SJCRH30 (cell line): Measurements from ENCODE around the gene MPRIP. TPM values are rescaled to one million over a fixed set of nuclear protein-coding genes. Genes with fewer than 3 reads are reported as not detected.

Experiments
- DNase-seq, 2 experiments: peaks; one replicate each; pipeline ENCODE4 v3.0.0-alpha.2; 2015 to 2020
- H3K27ac ChIP-seq: fragments of 250-450 bp; sonication (Bioruptor Pico); 2 replicates; pipeline ENCODE4 v1.5.1; 2020; ENCODE audit warnings: mild to moderate bottlenecking, moderate library complexity
- H3K27me3 ChIP-seq: fragments of 250-450 bp; sonication (Bioruptor Pico); 2 replicates; pipeline ENCODE4 v1.5.1; 2020; ENCODE audit warnings: mild to moderate bottlenecking, moderate library complexity
- H3K36me3 ChIP-seq: fragments of 250-450 bp; sonication (Bioruptor Pico); 2 replicates; pipeline ENCODE4 v1.5.1; 2020; ENCODE audit warnings: mild to moderate bottlenecking, moderate library complexity
- H3K4me1 ChIP-seq: fragments of 250-450 bp; sonication (Bioruptor Pico); 2 replicates; pipeline ENCODE4 v1.5.1; 2020; ENCODE audit warnings: mild to moderate bottlenecking, moderate library complexity
- H3K4me3 ChIP-seq: fragments of 250-450 bp; sonication (Bioruptor Pico); 2 replicates; pipeline ENCODE4 v1.5.1; 2020; ENCODE audit warnings: mild to moderate bottlenecking, moderate library complexity
- H3K9me3 ChIP-seq: fragments of 250-450 bp; sonication (Bioruptor Pico); replicated peaks from 2 replicates; pipeline ENCODE4 v1.5.1; 2020; ENCODE audit warnings: mild to moderate bottlenecking, moderate library complexity
- total RNA-seq: library from RNA; depleted of rRNA; stranded (reverse); fragments of >200 nt; shearing (Covaris generic); gene quantifications from 2 replicates; pipeline ENCODE4 v1.2.3, GENCODE V29; 2014

MPRIP gene
- total RNA-seq, 1 experiment from 2014 or later: 312 TPM

DNA sequence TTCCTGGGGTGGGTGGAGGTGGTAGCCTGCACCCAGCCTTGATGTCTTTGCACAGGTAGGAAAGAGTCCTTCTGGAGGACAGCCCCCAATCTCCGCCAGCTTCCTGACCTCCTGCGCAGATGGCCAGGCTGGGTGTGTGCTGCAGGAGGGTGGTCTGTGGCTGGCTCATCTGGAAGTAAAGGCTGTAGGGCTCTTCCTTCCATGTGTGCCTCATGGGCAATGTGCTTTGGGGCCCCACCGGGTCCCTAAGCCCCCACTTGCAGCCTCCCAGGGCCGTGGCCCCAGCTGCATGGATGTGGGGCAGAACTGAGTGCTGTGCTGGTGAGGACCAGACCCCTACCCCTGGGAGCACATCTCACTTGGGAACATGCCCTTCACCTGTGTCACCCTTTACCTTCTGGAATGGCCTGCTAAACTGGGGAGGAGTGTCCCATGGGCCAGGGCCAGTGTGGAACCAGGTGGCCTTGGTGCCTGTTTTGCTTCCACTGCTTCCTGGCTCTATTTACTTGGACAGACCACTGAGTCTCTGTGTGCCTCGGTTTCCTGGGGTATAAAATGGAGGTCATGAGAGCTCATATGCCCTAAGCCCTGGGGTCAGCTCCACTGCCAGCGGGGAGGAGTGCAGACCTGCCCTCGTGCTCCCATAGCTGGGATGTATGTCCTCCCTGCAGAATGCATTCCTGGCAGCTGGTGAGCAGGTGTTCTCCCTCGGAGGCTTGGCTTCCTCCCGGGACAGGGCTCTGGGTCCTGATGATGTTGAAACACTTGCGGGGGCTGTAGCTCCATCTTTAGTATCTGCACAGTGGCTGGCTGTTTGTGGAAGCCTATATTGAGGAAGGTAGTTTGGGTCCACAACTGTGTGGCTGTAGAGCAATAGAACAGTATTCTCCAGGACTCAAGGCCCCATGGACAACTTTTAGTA, 18.0 kb downstream of the MPRIP start:
- H3K4me3 ChIP-seq: no peak overlapping the region
- no peak for DNase-seq
- peaks cover 29% of the 10 kb centered on the region; the same call in 1 of the 2 replicates for H3K36me3 ChIP-seq
- H3K9me3 ChIP-seq: no peaks in the 10 kb centered on the region
- H3K27ac ChIP-seq: no peak overlapping the region
- H3K4me1 ChIP-seq: peaks cover 20% of the 10 kb centered on the region
- no peaks in the 10 kb centered on the region for H3K27me3 ChIP-seq

DNA sequence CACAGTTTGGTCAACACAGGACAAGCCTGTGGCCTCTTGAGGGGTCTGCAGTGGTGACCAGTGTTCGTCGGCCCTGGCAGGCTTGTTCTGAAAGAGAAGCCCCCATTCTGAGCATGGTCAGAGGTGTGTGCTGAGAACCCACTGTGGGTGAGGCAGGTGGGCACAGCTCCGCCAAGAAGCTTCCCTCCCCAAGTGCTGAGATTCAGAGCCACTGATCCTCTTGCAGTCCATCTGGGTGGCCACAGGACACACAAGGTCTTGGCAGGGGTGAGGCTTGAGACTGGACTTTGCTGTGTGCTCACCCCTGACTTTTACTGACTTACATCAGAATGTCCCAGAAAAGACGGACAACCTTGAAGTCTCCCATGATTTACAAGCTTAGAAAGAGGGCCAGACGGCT, 18.7 kb downstream of the MPRIP start:
- Histone ChIP-seq H3K27me3 (no peaks in the 10 kb centered on the region), H3K9me3 (no peaks in the 10 kb centered on the region), H3K4me1 (peaks cover 20% of the 10 kb centered on the region), H3K36me3 (peaks cover 29% of the 10 kb centered on the region; the same call in 1 of the 2 replicates), H3K27ac (no peak overlapping the region), H3K4me3 (no peak overlapping the region)
- DNase-seq: no peak

DNA sequence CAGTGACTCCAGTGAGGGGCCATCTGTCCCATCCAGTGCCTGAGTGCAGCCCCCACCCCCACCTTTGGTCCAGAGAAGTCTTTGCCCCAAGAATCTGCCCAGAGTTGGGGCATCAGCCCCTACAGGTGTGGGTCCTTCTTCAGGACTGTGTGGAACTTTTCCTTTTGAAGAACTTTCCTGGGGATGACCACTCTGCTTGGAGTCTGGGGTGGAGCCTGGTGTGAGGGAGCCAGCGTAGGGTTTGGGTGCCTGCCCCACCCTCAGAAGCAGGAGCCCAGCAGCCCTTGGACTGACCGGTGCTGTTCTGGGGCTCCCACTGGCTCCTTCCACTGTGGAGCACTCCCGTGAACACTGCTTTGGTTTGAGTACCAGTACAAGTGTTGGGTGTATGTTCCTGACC, 19.3 kb downstream of the MPRIP start:
- Histone ChIP-seq H3K9me3 (no peaks in the 10 kb centered on the region), H3K27ac (no peak overlapping the region), H3K27me3 (no peaks in the 10 kb centered on the region), H3K4me1 (peaks cover 20% of the 10 kb centered on the region), H3K4me3 (no peak overlapping the region), H3K36me3 (peaks cover 29% of the 10 kb centered on the region; the same call in 1 of the 2 replicates)
- DNase-seq: no peak

DNA sequence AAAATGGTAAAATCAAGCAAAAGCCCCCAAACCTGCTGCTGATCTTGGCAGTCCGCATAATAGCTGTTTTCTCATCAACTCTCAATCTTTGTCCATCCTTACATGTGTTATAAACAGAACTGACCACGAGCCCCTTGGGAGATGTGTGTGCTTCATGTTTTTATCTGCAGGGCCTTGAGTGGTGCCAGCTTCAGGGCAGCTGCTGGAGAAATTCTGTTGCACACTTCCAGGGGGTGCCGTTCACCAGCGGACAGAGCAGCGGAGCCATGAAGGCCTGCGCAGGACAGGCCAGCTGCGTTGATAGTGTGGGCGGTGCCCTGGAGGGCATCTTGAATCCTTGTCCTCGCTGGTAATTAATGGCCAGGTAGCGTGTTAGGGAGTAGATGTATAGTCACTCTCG, 20.1 kb downstream of the MPRIP start:
- no peaks in the 10 kb centered on the region for H3K9me3 ChIP-seq
- peak; percentile 71 to 77 for DNase-seq
- H3K27me3 ChIP-seq: no peaks in the 10 kb centered on the region
- H3K4me1 ChIP-seq: peaks cover 23% of the 10 kb centered on the region
- no peak overlapping the region for H3K27ac ChIP-seq
- H3K36me3 ChIP-seq: peaks cover 23% of the 10 kb centered on the region; the same call in 1 of the 2 replicates
- no peak overlapping the region for H3K4me3 ChIP-seq

DNA sequence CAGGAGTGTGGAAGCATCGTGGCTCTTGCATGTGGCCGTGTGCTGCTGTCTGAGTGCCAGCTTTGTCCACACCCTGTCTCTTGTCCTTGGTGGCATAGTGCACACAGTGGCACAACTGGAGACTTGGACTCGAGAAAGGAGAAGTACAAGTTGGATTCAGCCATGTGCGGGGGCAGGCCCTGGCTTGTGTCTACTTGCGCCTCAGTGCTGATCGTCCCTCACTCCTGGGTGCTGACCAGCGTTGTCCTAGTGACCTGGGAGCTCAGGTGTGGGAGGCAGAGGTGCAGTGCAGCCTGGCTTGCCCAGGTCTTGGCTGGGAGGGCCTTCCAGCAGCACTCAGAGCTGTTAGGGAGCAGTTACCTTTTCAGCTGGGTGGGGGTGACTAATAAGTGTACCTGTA, 20.6 kb downstream of the MPRIP start:
- Histone ChIP-seq H3K9me3 (no peaks in the 10 kb centered on the region), H3K27ac (no peak overlapping the region), H3K36me3 (peaks cover 18% of the 10 kb centered on the region; the same call in 1 of the 2 replicates), H3K4me3 (no peak overlapping the region), H3K27me3 (no peaks in the 10 kb centered on the region), H3K4me1 (peaks cover 24% of the 10 kb centered on the region)
- no peak for DNase-seq

DNA sequence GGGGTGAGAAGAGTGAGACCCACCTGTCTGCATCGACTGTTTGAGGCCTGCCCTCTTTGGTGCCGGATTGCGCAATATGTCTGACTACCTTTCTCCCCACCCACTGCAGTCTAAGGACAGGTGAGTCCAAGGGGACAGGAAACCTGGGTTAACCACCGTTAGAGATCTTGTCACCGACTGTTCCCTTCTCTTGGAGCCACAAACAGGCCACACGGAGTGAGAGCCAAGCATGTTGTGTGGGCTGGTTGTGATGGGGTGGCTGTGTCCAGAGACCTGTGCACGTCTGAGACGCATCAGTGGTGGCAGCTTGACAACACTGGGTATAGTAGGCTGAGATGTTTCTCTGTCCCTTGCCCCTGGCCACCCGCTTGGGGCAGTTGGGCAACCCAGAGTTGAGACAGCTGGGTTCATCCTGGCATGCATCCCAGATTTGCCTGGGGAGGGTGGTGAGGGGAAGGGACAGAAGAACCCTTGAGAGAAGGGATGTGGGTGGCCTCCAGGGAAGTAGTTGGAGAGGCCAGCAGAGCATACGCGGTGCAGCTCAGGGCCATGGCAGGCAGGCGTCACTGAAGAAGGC, 21.4 kb downstream of the MPRIP start:
- peaks cover 14% of the 10 kb centered on the region; the same call in 1 of the 2 replicates for H3K36me3 ChIP-seq
- peak; percentile 88 to 90 for DNase-seq
- H3K9me3 ChIP-seq: no peaks in the 10 kb centered on the region
- H3K27me3 ChIP-seq: no peaks in the 10 kb centered on the region
- H3K4me1 ChIP-seq: peaks cover 24% of the 10 kb centered on the region
- H3K4me3 ChIP-seq: no peak overlapping the region
- no peak overlapping the region for H3K27ac ChIP-seq

DNA sequence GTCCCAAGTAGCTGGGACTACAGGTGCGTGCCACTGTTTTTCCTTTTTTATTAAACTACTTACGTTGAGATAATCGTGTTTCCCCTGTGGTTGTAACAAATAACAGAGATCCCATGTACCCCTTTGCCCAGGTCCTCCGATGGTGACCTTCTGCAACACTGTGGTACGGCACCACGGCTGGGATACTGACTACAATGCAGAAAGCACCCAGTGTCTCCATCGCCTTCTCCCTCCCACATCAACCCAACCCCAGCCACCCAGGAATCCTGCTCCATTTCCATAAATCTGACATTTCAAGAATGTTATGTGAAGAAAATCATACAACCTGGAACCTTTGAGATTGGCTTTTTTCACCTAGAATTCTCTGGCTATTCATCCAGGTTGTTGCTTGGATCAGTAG, 22.1 kb downstream of the MPRIP start:
- no peak for DNase-seq
- peaks cover 10% of the 10 kb centered on the region; the same call in 1 of the 2 replicates for H3K36me3 ChIP-seq
- H3K4me3 ChIP-seq: no peak overlapping the region
- H3K27ac ChIP-seq: no peak overlapping the region
- H3K9me3 ChIP-seq: 0 out of 2 replicates have a peak, but pooled peaks cover 3% of the 10 kb centered on the region
- H3K27me3 ChIP-seq: no peaks in the 10 kb centered on the region
- H3K4me1 ChIP-seq: peaks cover 24% of the 10 kb centered on the region

DNA sequence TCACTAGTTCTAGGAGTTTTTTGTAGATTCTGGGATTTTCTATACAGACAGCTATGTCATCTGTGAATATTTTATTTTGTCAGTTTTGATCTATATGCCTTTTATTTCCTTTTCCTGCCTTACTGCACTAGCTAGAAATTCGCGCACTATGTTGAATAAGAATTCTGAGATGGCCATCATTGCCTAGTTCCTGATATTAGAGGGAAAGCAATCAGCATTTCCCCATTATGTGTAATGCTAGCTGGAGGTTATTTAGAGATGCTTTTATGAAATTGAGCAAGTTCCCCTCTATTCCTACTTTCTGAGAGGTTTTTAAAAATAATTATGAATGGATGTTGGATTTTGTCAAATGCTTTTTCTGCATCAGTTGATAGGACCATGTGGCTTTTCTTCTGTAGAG, 23.8 kb downstream of the MPRIP start:
- no peaks in the 10 kb centered on the region for H3K27me3 ChIP-seq
- peaks cover 24% of the 10 kb centered on the region for H3K36me3 ChIP-seq
- no peak overlapping the region for H3K4me3 ChIP-seq
- H3K27ac ChIP-seq: no peak overlapping the region
- DNase-seq: no peak
- H3K9me3 ChIP-seq: peaks cover 16% of the 10 kb centered on the region
- peaks cover 24% of the 10 kb centered on the region for H3K4me1 ChIP-seq

DNA sequence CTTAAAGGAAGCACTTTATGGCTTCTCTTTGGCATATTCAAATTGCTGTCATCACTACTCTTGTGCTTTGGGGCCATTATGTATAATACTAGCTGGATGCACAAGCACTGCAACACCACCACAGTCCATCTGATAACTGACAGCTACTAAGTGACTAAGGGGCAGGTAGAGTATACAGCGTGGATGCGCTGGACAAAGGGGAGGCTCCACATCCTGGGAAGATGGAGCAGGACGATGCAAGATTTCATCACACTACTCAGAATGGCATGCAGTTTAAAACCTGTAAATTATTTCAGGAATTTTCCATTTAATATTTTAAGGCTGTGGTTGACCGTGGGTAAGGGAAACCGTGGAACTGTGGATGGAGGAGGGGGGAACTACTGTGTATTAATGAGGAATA, 25.0 kb downstream of the MPRIP start:
- no peaks in the 10 kb centered on the region for H3K27me3 ChIP-seq
- peaks cover 16% of the 10 kb centered on the region for H3K9me3 ChIP-seq
- H3K4me1 ChIP-seq: peaks cover 20% of the 10 kb centered on the region
- H3K4me3 ChIP-seq: no peak overlapping the region
- DNase-seq: no peak
- peaks cover 32% of the 10 kb centered on the region for H3K36me3 ChIP-seq
- no peak overlapping the region for H3K27ac ChIP-seq

DNA sequence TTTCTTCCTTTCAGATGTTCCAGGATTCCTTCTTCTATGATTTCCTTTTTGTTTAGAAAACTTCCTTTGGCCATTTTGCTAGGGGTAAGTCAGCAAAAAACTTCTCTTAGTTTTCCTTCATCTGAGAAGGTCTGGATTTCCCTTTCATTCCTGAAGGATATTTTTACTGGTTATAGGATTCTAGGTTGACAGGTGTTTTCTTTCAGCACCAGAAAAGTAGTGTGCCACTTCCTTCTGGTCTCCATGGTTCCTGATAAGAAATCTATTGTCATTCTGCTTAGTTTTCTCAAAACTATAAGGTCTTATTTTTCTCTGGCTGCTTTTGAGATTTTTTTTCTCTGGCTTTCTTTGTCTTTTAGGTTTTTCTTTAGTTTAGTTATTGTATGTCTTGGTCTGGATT, 27.6 kb downstream of the MPRIP start:
- Histone ChIP-seq H3K27ac (no peak overlapping the region), H3K36me3 (peaks cover 34% of the 10 kb centered on the region), H3K4me1 (peaks cover 14% of the 10 kb centered on the region), H3K27me3 (no peaks in the 10 kb centered on the region), H3K9me3 (peaks cover 16% of the 10 kb centered on the region), H3K4me3 (no peak overlapping the region)
- no peak for DNase-seq

DNA sequence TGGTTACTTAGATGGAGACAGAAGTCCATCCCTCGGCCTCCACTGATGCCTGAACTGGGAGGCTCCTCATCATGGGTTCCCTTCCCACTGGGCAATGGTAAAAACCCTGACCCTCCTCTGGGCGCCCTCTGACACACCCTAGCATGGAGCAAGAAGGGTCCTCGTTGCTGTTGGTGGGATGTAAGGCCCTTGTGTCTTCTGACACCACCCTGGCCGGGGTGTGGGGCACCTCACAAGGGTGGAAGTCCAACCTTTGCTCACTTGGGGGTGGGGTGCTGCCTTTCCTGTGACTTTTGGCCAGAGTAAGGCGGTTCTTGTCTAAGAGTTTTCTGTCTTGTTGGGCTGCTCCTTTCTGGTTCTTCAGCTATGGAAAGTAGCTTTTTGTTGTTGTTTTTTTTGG, 28.7 kb downstream of the MPRIP start:
- Histone ChIP-seq H3K4me3 (no peak overlapping the region), H3K9me3 (peaks cover 16% of the 10 kb centered on the region), H3K36me3 (peaks cover 36% of the 10 kb centered on the region), H3K27ac (no peak overlapping the region), H3K4me1 (peaks cover 25% of the 10 kb centered on the region), H3K27me3 (no peaks in the 10 kb centered on the region)
- DNase-seq: no peak

DNA sequence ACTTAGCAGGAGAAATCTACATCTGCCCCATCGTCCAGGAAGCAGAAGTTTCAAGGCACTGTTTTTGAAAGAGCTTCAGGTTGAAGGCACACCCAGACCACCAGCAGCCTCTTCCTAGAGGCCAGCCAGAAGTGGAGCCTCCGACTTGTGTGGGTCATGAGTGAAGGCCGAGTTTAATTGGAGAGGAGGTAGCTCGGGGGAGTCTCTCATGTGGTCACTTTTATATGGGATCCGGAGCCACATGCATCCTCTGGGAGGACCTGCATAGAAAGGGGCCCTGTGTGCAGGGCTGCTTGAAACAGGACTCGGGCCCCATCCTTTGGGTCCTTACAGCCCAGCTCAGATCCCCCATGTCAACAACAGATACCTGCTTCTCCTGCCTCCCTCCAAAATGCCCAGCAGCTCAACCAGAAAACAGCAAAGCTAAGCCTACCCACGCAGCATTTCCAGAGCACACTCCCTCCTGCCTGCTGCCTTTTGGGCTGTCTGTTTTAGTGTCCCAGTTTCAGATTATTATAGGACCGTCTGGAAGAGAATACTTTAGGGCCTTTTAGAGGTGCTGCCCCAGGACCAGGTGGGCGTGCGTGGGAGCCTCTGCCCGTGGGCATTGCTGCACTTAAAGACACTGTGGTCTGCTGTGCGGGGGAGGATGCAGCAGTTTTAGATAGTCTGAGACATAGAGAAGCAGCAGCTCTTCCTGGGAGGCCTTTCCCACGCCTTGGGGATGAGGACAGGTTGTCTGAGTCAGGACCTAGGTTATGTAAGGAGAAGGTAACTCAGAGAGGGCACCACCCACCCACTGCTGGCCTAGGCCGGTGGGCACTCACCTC, 29.5 kb downstream of the MPRIP start:
- H3K4me1 ChIP-seq: peaks cover 27% of the 10 kb centered on the region
- peaks cover 16% of the 10 kb centered on the region for H3K9me3 ChIP-seq
- H3K27me3 ChIP-seq: no peaks in the 10 kb centered on the region
- no peak overlapping the region for H3K27ac ChIP-seq
- H3K36me3 ChIP-seq: peaks cover 43% of the 10 kb centered on the region
- DNase-seq: no peak
- H3K4me3 ChIP-seq: no peak overlapping the region

DNA sequence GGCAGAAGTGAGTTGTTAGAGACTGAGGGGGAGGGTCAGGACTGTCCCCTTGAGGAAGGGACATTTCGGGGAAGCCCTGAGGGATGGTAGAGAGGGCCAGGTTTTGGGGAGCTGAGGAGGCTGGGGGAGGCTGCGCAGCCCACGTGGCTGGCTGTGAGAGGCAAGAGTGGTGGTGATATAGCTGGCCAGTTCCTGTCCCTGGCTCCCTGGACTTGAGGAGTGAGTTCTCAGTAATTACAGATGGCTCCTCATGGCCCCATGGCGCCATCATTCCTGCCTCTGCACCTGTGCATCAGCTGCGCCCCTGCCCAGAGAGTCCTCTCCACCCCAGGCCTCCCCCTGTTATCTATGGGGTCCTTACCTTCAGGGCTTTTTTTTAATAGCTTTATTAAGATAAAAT, 30.3 kb downstream of the MPRIP start:
- Histone ChIP-seq H3K27me3 (no peaks in the 10 kb centered on the region), H3K36me3 (peaks cover 50% of the 10 kb centered on the region), H3K9me3 (peaks cover 16% of the 10 kb centered on the region), H3K4me1 (peaks cover 22% of the 10 kb centered on the region), H3K4me3 (no peak overlapping the region), H3K27ac (no peak overlapping the region)
- no peak for DNase-seq

DNA sequence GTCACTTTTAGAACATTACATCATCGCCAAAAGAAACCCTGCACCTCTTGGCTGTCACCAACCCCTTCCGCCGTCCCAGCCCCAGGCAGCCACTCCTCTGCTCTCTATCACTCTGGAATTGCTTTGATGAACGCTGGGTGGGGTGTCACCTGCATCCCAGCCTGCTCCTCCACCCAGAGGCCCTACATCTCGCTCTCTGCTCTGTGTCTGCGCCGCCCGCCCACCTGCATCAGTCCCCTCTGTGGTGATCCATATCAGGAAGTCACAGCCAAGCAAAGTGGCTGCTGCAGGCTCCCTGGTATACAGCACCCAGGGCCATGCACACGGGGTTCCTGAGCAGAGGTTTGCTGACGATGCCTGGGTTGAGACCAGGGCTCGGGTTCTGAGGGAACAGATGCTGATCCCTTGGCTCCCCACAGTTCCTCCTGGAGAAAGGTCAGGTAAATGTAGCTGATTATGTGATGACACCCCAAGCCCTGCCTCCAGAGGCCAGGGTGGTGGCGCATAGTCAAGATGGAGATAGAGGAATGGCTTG, 30.8 kb downstream of the MPRIP start:
- Histone ChIP-seq H3K9me3 (peaks cover 16% of the 10 kb centered on the region), H3K4me1 (peaks cover 22% of the 10 kb centered on the region), H3K27me3 (no peaks in the 10 kb centered on the region), H3K4me3 (no peak overlapping the region), H3K27ac (no peak overlapping the region), H3K36me3 (peaks cover 55% of the 10 kb centered on the region)
- DNase-seq: no peak
